GM12891 (cell line): ENCODE data around the gene SLC8B1.

Experiments used
- DNase-seq: peaks from one replicate; pipeline ENCODE4 v3.0.0; 2011; ENCODE audit warnings: low spot score; ENCODE audit not compliant: insufficient read length
- FAIRE-seq: peaks from 2 replicates; lab custom pipeline; 2011; peaks lifted over from hg19 to GRCh38; lab: Jason Lieb, UNC
- PAX5 ChIP-seq: IDR thresholded peaks from 2 replicates; pipeline ENCODE4 v1.6.1; 2011; ENCODE audit warnings: low read length, moderate library complexity, mild to moderate bottlenecking; ENCODE audit not compliant: insufficient read depth, severe bottlenecking
- POLR2A ChIP-seq: IDR thresholded peaks from 2 replicates; pipeline ENCODE4 v1.6.1; 2011; ENCODE audit warnings: low read depth, low read length, control low read depth
- POLR2AphosphoS5 ChIP-seq: IDR thresholded peaks from 2 replicates; pipeline ENCODE4 v1.6.1; 2011; ENCODE audit warnings: low read depth, low read length, control low read depth
- POU2F2 ChIP-seq: IDR thresholded peaks from 2 replicates; pipeline ENCODE4 v1.6.1; 2011; ENCODE audit warnings: low read depth, mild to moderate bottlenecking, control low read depth, low read length, moderate library complexity
- SPI1 ChIP-seq: IDR thresholded peaks from 2 replicates; pipeline ENCODE4 v1.6.1; 2011; ENCODE audit warnings: low read depth, low read length, control low read depth
- TAF1 ChIP-seq: IDR thresholded peaks from 2 replicates; pipeline ENCODE4 v1.6.1; 2011; ENCODE audit warnings: low read depth, low read length, control low read depth

SLC8B1 gene

DNA sequence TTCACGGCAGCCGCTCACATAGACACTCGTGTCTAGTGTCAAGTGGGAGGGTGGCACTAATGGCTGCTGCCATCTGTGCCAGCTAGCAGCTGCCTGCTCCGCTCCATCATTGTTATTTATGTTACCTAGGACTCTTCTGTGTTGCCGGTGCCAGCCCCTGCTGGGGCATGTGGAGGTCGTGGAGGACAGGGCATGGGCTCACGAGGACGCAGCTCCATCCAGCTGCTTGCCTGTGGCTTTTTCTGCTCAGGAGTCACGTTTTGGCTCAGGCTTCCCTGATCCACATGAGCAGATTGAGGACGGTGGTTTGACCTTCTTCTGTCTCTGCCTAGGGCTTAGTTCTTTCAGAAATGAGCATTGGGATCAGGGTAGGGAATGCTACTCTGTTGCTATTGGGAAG, 82.4 kb downstream of the SLC8B1 start:
- FAIRE-seq (no peak), DNase-seq (no peak)
- TF ChIP-seq SPI1 (no peak), PAX5 (no peak), POLR2AphosphoS5 (no peak), POU2F2 (no peak), TAF1 (no peak)

DNA sequence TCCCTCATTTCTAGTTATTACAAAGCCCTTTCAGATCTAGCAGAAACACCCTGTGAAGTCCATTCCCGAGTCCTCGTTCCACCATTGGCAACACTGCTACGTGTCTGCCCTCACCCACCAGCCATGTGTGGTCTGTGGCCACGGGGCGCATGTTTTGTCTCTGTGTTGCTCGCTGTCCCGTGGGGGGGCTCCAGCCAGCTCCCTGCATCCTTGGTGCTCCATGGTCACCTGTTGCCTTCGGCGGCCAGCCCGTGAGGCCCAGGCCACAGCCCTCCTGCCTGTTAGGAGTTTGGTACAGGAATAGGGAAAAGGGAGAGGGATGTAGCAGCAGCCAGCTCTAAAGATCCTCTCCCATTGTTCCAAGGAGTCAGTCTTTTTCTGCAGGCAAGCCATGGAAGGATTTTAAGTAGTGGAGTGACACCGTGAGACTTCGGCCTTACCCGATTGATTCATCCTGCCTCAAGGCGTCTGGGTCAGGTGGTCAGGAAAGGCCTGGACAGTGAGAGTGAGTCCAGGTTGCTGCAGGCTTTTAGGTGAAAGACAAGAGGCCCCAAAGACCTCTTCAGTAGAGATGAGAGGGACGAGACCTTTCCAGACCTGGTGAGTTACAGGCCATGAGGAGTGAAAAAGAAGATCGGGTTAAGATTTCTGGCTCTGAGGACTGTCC, 83.4 kb downstream of the SLC8B1 start:
- TF ChIP-seq POU2F2 (no peak), POLR2A (no peak), PAX5 (no peak), TAF1 (no peak), SPI1 (no peak), POLR2AphosphoS5 (no peak)
- DNase-seq (no peak), FAIRE-seq (no peak)

DNA sequence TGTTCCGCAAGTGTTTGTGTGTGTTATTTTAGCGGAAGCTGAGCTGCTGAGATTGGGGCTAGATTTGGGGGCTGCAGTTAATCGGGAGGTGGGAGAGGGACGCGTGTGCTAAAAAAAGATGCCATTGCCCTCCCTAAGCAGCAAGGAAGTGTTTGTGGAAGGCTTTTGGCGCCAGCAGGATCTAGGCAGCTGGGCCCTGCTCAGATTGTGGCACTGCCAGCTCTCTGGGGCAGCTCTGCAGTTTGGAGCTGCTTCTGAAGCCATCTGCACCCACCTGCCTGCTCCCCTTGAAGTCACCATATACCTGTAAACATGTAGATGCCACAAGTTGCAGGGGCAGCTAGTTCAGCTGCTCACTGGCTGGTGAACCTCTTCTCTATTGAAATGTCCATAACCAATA, 84.9 kb downstream of the SLC8B1 start:
- no peak for FAIRE-seq
- TF ChIP-seq POU2F2 (no peak), SPI1 (no peak), TAF1 (no peak), PAX5 (no peak), POLR2AphosphoS5 (no peak), POLR2A (no peak)
- no peak for DNase-seq

DNA sequence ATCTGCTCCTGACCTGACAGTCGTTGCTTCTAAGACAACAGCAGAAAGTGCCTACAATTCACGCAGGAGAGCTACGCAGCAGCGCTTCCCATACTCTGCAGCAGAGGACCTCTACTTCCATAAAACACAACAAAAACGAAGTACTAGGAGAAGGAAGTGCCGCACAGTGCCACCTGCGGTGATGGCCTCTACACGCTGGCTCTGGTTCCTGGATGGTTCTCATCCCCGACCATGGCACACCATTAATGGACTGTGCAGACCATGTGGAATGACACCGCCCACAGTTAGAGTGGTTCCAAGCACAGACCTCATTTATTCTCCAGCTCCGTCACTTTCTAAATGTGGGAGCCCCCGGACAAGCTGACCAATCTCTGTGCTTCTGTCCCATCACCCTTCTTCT, 85.4 kb downstream of the SLC8B1 start:
- DNase-seq (no peak), FAIRE-seq (no peak)
- TF ChIP-seq SPI1 = no peak
- no peak for TF ChIP-seq PAX5
- no peak for TF ChIP-seq POLR2A
- TF ChIP-seq POLR2AphosphoS5 = no peak
- no peak for TF ChIP-seq TAF1
- no peak for TF ChIP-seq POU2F2

DNA sequence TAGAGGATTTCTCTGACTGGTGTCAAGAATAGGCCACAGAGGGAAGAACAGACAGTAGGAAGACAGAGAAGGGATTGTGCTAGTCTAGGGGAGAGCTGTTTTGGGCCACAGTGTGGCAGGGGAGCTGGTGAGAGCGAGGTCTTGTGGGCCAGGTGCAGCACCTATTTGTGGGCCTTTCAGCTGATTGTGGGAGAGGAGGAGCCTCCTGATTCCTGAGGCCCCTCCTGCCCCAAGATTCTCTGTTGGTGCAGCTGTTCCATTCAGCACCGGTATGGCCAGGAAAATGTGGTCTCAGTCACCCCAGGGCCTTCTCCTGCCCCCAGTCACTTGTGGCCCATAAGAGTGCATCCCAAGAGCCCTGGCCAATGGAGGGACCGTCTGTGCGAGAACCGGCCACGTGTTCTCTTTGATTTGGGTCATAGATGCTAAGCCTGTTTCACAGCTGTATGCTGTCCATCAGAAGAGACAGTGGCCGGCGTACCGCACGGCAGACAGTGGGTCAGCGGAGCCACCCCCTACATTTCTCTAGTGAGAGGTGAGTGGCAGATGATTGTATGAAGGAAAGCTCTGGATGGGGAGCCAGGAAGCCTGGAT, 86.0 kb downstream of the SLC8B1 start:
- no peak for FAIRE-seq
- TF ChIP-seq TAF1 (no peak), SPI1 (no peak), PAX5 (no peak), POU2F2 (no peak), POLR2AphosphoS5 (no peak), POLR2A (no peak)
- no peak for DNase-seq
